HUES64 (cell line): ENCODE measurements around the gene ITGBL1.

Source experiments
- H3K27ac ChIP-seq: 2 replicates; pipeline ENCODE4 v1.7.0; 2013; ENCODE audit warnings: low read depth, low read length, inconsistent platforms
- H3K27me3 ChIP-seq: 2 replicates; pipeline ENCODE4 v1.6.1; 2013; ENCODE audit warnings: mild to moderate bottlenecking, low read length; ENCODE audit not compliant: insufficient read depth
- H3K36me3 ChIP-seq: 2 replicates; pipeline ENCODE4 v1.6.1; 2013; ENCODE audit warnings: mild to moderate bottlenecking, low read length; ENCODE audit not compliant: insufficient read depth
- H3K4me1 ChIP-seq: 2 replicates; pipeline ENCODE4 v1.6.1; 2013; ENCODE audit warnings: mild to moderate bottlenecking, low read length, moderate library complexity; ENCODE audit not compliant: insufficient read depth
- H3K4me3 ChIP-seq: 2 replicates; pipeline ENCODE4 v1.5.1; 2013; ENCODE audit warnings: mild to moderate bottlenecking, low read length, moderate library complexity
- H3K9ac ChIP-seq: 2 replicates; pipeline ENCODE4 v1.6.1; 2013; ENCODE audit warnings: mild to moderate bottlenecking, low read depth, low read length
- H3K9me3 ChIP-seq: 2 replicates; pipeline ENCODE4 v1.6.1; 2013; ENCODE audit warnings: low read depth, low read length; ENCODE audit not compliant: insufficient read depth
- WGBS: fragments of 150-250, 120-280 bp; methylation state at CpG from one replicate; pipeline ENCODE4 v1.1.7; 2013; ENCODE audit warnings: missing lambda C conversion rate; 5-methylcytosine and 5-hydroxymethylcytosine counted together

The ITGBL1 gene

GRCh38 chr13:101488734-101489133, 36.3 kb downstream of the ITGBL1 start:
- H3K27me3 ChIP-seq: no peaks in the 10 kb centered on the region
- no peak overlapping the region for H3K9ac ChIP-seq
- no peaks in the 10 kb centered on the region for H3K4me1 ChIP-seq
- WGBS: 63% methylated on average over 1 of the region's 1 CpG
- no peak overlapping the region for H3K4me3 ChIP-seq
- H3K27ac ChIP-seq: no peak overlapping the region
- H3K9me3 ChIP-seq: no peaks in the 10 kb centered on the region
- H3K36me3 ChIP-seq: no peaks in the 10 kb centered on the region

GRCh38 chr13:101489643-101490405, 37.3 kb downstream of the ITGBL1 start:
- no peak overlapping the region for H3K4me3 ChIP-seq
- H3K9ac ChIP-seq: no peak overlapping the region
- H3K9me3 ChIP-seq: no peaks in the 10 kb centered on the region
- H3K27me3 ChIP-seq: no peaks in the 10 kb centered on the region
- H3K27ac ChIP-seq: no peak overlapping the region
- no peaks in the 10 kb centered on the region for H3K36me3 ChIP-seq
- WGBS: over 99% methylated on average over 3 of the region's 3 CpGs
- H3K4me1 ChIP-seq: no peaks in the 10 kb centered on the region

GRCh38 chr13:101490406-101491015, 38.0 kb downstream of the ITGBL1 start:
- Histone ChIP-seq H3K9ac (no peak overlapping the region), H3K27me3 (no peaks in the 10 kb centered on the region), H3K4me1 (no peaks in the 10 kb centered on the region), H3K27ac (no peak overlapping the region), H3K36me3 (no peaks in the 10 kb centered on the region), H3K9me3 (no peaks in the 10 kb centered on the region), H3K4me3 (no peak overlapping the region)

- no peaks in the 10 kb centered on the region for H3K4me1 ChIP-seq
- H3K9me3 ChIP-seq: no peaks in the 10 kb centered on the region
- 95% methylated on average over 3 of the region's 3 CpGs for WGBS
- no peaks in the 10 kb centered on the region for H3K36me3 ChIP-seq
- H3K9ac ChIP-seq: no peak overlapping the region
- H3K27ac ChIP-seq: no peak overlapping the region
- H3K27me3 ChIP-seq: no peaks in the 10 kb centered on the region
- H3K4me3 ChIP-seq: no peak overlapping the region
These were observed 39.9 kb downstream of the ITGBL1 start for GRCh38 chr13:101492251-101492910.

GRCh38 chr13:101493541-101493940, 41.1 kb downstream of the ITGBL1 start:
- no peaks in the 10 kb centered on the region for H3K4me1 ChIP-seq
- no peaks in the 10 kb centered on the region for H3K9me3 ChIP-seq
- 93% methylated on average over 3 of the region's 3 CpGs for WGBS
- H3K9ac ChIP-seq: no peak overlapping the region
- no peaks in the 10 kb centered on the region for H3K27me3 ChIP-seq
- H3K27ac ChIP-seq: no peak overlapping the region
- no peak overlapping the region for H3K4me3 ChIP-seq
- H3K36me3 ChIP-seq: no peaks in the 10 kb centered on the region

GRCh38 chr13:101499406-101499805, 46.9 kb downstream of the ITGBL1 start:
- no peaks in the 10 kb centered on the region for H3K9me3 ChIP-seq
- no peaks in the 10 kb centered on the region for H3K4me1 ChIP-seq
- H3K36me3 ChIP-seq: no peaks in the 10 kb centered on the region
- H3K27ac ChIP-seq: no peak overlapping the region
- H3K4me3 ChIP-seq: no peak overlapping the region
- no peaks in the 10 kb centered on the region for H3K27me3 ChIP-seq
- H3K9ac ChIP-seq: no peak overlapping the region
- 93% methylated on average over 2 of the region's 2 CpGs for WGBS

- WGBS: no CpG with 5 or more reads among the region's 2 CpGs
- no peaks in the 10 kb centered on the region for H3K27me3 ChIP-seq
- no peak overlapping the region for H3K27ac ChIP-seq
- H3K4me3 ChIP-seq: no peak overlapping the region
- H3K4me1 ChIP-seq: no peaks in the 10 kb centered on the region; the same call in 1 of the 2 replicates
- H3K36me3 ChIP-seq: no peaks in the 10 kb centered on the region
- H3K9me3 ChIP-seq: no peaks in the 10 kb centered on the region
- no peak overlapping the region for H3K9ac ChIP-seq
These were observed 50.1 kb downstream of the ITGBL1 start for GRCh38 chr13:101502618-101503017.

GRCh38 chr13:101511161-101511560, 58.7 kb downstream of the ITGBL1 start:
- H3K9ac ChIP-seq: no peak overlapping the region
- no peak overlapping the region for H3K27ac ChIP-seq
- H3K36me3 ChIP-seq: no peaks in the 10 kb centered on the region
- no peaks in the 10 kb centered on the region for H3K9me3 ChIP-seq
- H3K4me3 ChIP-seq: no peak overlapping the region
- peaks cover 11% of the 10 kb centered on the region for H3K4me1 ChIP-seq
- H3K27me3 ChIP-seq: no peaks in the 10 kb centered on the region

- Histone ChIP-seq H3K4me1 (peaks cover 11% of the 10 kb centered on the region), H3K27me3 (no peaks in the 10 kb centered on the region), H3K9ac (no peak overlapping the region), H3K36me3 (no peaks in the 10 kb centered on the region), H3K4me3 (no peak overlapping the region), H3K9me3 (no peaks in the 10 kb centered on the region), H3K27ac (no peak overlapping the region)
- 81% methylated on average over 2 of the region's 2 CpGs for WGBS
These were observed 59.3 kb downstream of the ITGBL1 start for GRCh38 chr13:101511766-101512165.

GRCh38 chr13:101512650-101513049, 60.2 kb downstream of the ITGBL1 start:
- Histone ChIP-seq H3K27me3 (no peaks in the 10 kb centered on the region), H3K4me1 (peaks cover 16% of the 10 kb centered on the region), H3K9me3 (no peaks in the 10 kb centered on the region), H3K27ac (no peak overlapping the region), H3K36me3 (no peaks in the 10 kb centered on the region), H3K4me3 (no peak overlapping the region), H3K9ac (no peak overlapping the region)
- 63% methylated on average over 1 of the region's 1 CpG for WGBS

- no peak overlapping the region for H3K9ac ChIP-seq
- no peaks in the 10 kb centered on the region for H3K27me3 ChIP-seq
- peaks cover 20% of the 10 kb centered on the region for H3K4me1 ChIP-seq
- H3K27ac ChIP-seq: no peak overlapping the region
- 100% methylated on average over 1 of the region's 1 CpG for WGBS
- H3K36me3 ChIP-seq: no peaks in the 10 kb centered on the region
- no peaks in the 10 kb centered on the region for H3K9me3 ChIP-seq
- H3K4me3 ChIP-seq: no peak overlapping the region
These were observed 61.6 kb downstream of the ITGBL1 start for GRCh38 chr13:101514100-101514499.
